Stimulated activated CD4-positive, alpha-beta T cell treated with anti-CD3 and anti-CD28 coated beads, Interleukin-12 subunit alpha, Interleukin-12 subunit beta, amount 100 ng/mL, for 48 hours (primary cell): ENCODE data around the gene SINHCAF.
"Not testable (repeated sequence)": the region's sequence is repeated elsewhere in the genome, so short reads cannot be mapped to it uniquely, and the experiment has no call there.

ENCODE experiments used
- DNase-seq, 3 donors: peaks; one replicate each; pipeline ENCODE4 v3.0.0-alpha.2; 2020; ENCODE audit warnings: low read depth in 2 of 3, low spot score in 1 of 3

SINHCAF gene

GRCh38 chr12:31310488-31310887 is 15.5 kb downstream of the SINHCAF start:
- DNase-seq, result no peak

- DNase-seq, result no peak
These were observed 16.7 kb downstream of the SINHCAF start for GRCh38 chr12:31309279-31309678.

GRCh38 chr12:31308116-31308515 is 17.8 kb downstream of the SINHCAF start:
- DNase-seq, result no peak

- DNase-seq, result no peak
These were observed 19.1 kb downstream of the SINHCAF start for GRCh38 chr12:31306866-31307265.

GRCh38 chr12:31303466-31303865 is 22.5 kb downstream of the SINHCAF start:
- DNase-seq, result no peak

- no peak for DNase-seq
These were observed 24.6 kb downstream of the SINHCAF start for GRCh38 chr12:31301311-31301710.

GRCh38 chr12:31300783-31301182 is 25.2 kb downstream of the SINHCAF start:
- DNase-seq, result no peak

- no peak for DNase-seq
These were observed 25.6 kb downstream of the SINHCAF start for GRCh38 chr12:31300341-31300740.

GRCh38 chr12:31298922-31299321 is 27.0 kb downstream of the SINHCAF start:
- no peak for DNase-seq

- no peak for DNase-seq
These were observed 27.4 kb downstream of the SINHCAF start for GRCh38 chr12:31298515-31298910.

- DNase-seq, result no peak
These were observed 28.1 kb downstream of the SINHCAF start for GRCh38 chr12:31297572-31298514.

- no peak for DNase-seq
These were observed 36.5 kb downstream of the SINHCAF start for GRCh38 chr12:31289441-31289840.

- no peak for DNase-seq
These were observed 37.6 kb downstream of the SINHCAF start for GRCh38 chr12:31288381-31288780.

- DNase-seq, result no peak
These were observed 45.8 kb downstream of the SINHCAF start for GRCh38 chr12:31280183-31280582.

- DNase-seq, result no peak
These were observed 46.5 kb downstream of the SINHCAF start for GRCh38 chr12:31279390-31279924.

GRCh38 chr12:31278832-31279231 is 47.1 kb downstream of the SINHCAF start:
- no peak for DNase-seq

GRCh38 chr12:31278424-31278823 is 47.5 kb downstream of the SINHCAF start:
- no peak for DNase-seq

GRCh38 chr12:31277081-31277480 is 48.9 kb downstream of the SINHCAF start:
- no peak for DNase-seq

- DNase-seq, result no peak
These were observed 50.5 kb downstream of the SINHCAF start for GRCh38 chr12:31275491-31275890.

GRCh38 chr12:31274520-31275300 is 51.2 kb downstream of the SINHCAF start:
- DNase-seq, result no peak

GRCh38 chr12:31273794-31274193 is 52.2 kb downstream of the SINHCAF start:
- not testable (repeated sequence) for DNase-seq
